Aorta (tissue), 4 donors: Measurements from ENCODE around the gene PRRX2. TPM values are rescaled to one million over a fixed set of nuclear protein-coding genes. Genes with fewer than 3 reads are reported as not detected.

Experiments
- polyA plus RNA-seq, 2 donors: library from polyadenylated mRNA; stranded (reverse); fragments of 200-250 nt; gene quantifications; one replicate each; pipeline ENCODE4 v1.2.3, GENCODE V29; 2013
- total RNA-seq, 2 donors: library from RNA; stranded (reverse); fragmentation: NEBNext Ultra II Directional; extraction: Animal tissue kit (Norgen Biotek cat#: 25700); gene quantifications; one replicate each; pipeline ENCODE4 v1.2.1, GENCODE V29; 2021
- donor health status: healthy with polysubstance abuse.
- donor health status: Bipolar disorder and iron deficiency.
- donor health status: DM: no; HTN: no; CAD: no.
- donor health status: DM: yes; HTN: yes; CAD: no.

PRRX2 gene
- total and polyA plus RNA-seq, 4 donors, result 27.7 to 68.8 (median 52.2) TPM

Other genes with a start within 250 kb of the PRRX2 start
- gene C9orf50, start 44.5 kb upstream of the PRRX2 start, total RNA-seq, result under 1 TPM; 0.30 to 0.62 TPM
- gene C9orf50, start 44.5 kb upstream of the PRRX2 start, polyA plus RNA-seq, result 1 to 10 TPM in 1 of 2 donors, not detected in 1; 4.8 TPM
- 10 to 100 TPM; 22.7 to 25.6 TPM for gene NTMT1, start 39.5 kb upstream of the PRRX2 start, total RNA-seq
- 10 to 100 TPM; 34.3 to 41.1 TPM for gene NTMT1, start 39.5 kb upstream of the PRRX2 start, polyA plus RNA-seq
- 10 to 100 TPM; 15.8 to 20.8 TPM for gene ASB6, start 23.5 kb upstream of the PRRX2 start, total RNA-seq
- 10 to 100 TPM in 1 of 2 donors, 1 to 10 TPM in 1; 6.0 to 20.3 TPM for gene ASB6, start 23.5 kb upstream of the PRRX2 start, polyA plus RNA-seq
- gene PTGES, start 87.4 kb downstream of the PRRX2 start, total RNA-seq, result 1 to 10 TPM; 3.5 to 9.1 TPM
- gene PTGES, start 87.4 kb downstream of the PRRX2 start, polyA plus RNA-seq, result 1 to 10 TPM in 1 of 2 donors, under 1 TPM in 1; 0.13 to 2.3 TPM
- gene TOR1B, start 137.5 kb downstream of the PRRX2 start, total RNA-seq, result 10 to 100 TPM; 20.4 to 24.3 TPM
- 10 to 100 TPM; 11.4 to 19.5 TPM for gene TOR1B, start 137.5 kb downstream of the PRRX2 start, polyA plus RNA-seq
- gene TOR1A, start 158.5 kb downstream of the PRRX2 start, total RNA-seq, result 10 to 100 TPM; 27.1 to 29.0 TPM
- gene TOR1A, start 158.5 kb downstream of the PRRX2 start, polyA plus RNA-seq, result 10 to 100 TPM; 25.2 to 25.7 TPM
- 10 to 100 TPM; 33.8 to 38.1 TPM for gene C9orf78, start 169.6 kb downstream of the PRRX2 start, total RNA-seq
- 10 to 100 TPM; 67.5 to 93.0 TPM for gene C9orf78, start 169.6 kb downstream of the PRRX2 start, polyA plus RNA-seq
- 10 to 100 TPM; 36.4 to 54.2 TPM for gene USP20, start 169.8 kb downstream of the PRRX2 start, total RNA-seq
- gene USP20, start 169.8 kb downstream of the PRRX2 start, polyA plus RNA-seq, result 100 to 1,000 TPM in 1 of 2 donors, 10 to 100 TPM in 1; 15.9 to 108 TPM